ENCODE measurements around the gene KRIT1. TPM values are rescaled to one million over a fixed set of nuclear protein-coding genes. Genes with fewer than 3 reads are reported as not detected.
A peak's percentile ranks its signal among the peaks of the same experiment; 100 is the strongest.

KRIT1 gene
- total RNA-seq, 1 experiment from 2014 or later, result 41.3 TPM

DNA sequence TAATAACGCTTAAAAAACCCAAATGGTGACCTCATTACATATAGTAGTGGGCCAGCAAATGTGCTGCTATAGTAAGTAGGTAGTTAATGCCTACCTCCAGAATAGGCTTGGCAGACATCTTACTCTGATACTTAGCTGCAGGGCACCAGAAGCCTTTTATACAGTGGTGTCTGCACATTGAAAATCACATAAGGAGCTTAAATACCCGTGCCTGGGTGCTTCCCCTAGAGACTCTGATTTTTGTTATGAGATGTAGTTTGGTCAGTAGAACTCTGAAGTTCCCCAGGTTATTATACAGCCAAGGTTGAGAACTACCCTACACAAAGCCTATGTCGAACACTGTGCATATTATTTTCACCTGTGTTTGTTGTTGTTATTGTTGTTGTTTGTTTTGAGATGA lies 47.3 kb upstream of the KRIT1 start:
- peaks cover 6% of the 10 kb centered on the region for H3K9me3 Mint-ChIP-seq (ENCODE audit: unreplicated experiment)
- DNase-seq (ENCODE audit: unreplicated experiment), result no peak
- intact Hi-C loops (cut with micrococcal nuclease), result no loop called here
- no TSS peak for BruUV-seq (replicated peaks)
- no peak overlapping the region for H3K4me3 Mint-ChIP-seq (ENCODE audit: unreplicated experiment)
- POLR2A ChIA-PET, result interaction anchor here (0.7 to 1.3 kb wide), 2 partner anchors 11 to 12 kb away, joined by 3 to 6 read pairs; no protein-coding TSS in a partner anchor
- TF ChIP-seq, protein P1, sequence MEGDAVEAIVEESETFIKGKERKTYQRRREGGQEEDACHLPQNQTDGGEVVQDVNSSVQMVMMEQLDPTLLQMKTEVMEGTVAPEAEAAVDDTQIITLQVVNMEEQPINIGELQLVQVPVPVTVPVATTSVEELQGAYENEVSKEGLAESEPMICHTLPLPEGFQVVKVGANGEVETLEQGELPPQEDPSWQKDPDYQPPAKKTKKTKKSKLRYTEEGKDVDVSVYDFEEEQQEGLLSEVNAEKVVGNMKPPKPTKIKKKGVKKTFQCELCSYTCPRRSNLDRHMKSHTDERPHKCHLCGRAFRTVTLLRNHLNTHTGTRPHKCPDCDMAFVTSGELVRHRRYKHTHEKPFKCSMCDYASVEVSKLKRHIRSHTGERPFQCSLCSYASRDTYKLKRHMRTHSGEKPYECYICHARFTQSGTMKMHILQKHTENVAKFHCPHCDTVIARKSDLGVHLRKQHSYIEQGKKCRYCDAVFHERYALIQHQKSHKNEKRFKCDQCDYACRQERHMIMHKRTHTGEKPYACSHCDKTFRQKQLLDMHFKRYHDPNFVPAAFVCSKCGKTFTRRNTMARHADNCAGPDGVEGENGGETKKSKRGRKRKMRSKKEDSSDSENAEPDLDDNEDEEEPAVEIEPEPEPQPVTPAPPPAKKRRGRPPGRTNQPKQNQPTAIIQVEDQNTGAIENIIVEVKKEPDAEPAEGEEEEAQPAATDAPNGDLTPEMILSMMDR (IDR thresholded peaks at IDR 0.05; ENCODE audit: unreplicated experiment), result no peak
- H3K4me1 Mint-ChIP-seq (ENCODE audit: insufficient read depth, unreplicated experiment), result peaks cover 14% of the 10 kb centered on the region
- peak overlapping the region; percentile 17 for H3K27ac Mint-ChIP-seq (ENCODE audit: low read depth, unreplicated experiment)
- peaks cover 8% of the 10 kb centered on the region for H3K36me3 Mint-ChIP-seq (ENCODE audit: insufficient read depth, unreplicated experiment)
- no peaks in the 10 kb centered on the region for H3K27me3 Mint-ChIP-seq (ENCODE audit: insufficient read depth, unreplicated experiment)
- CTCF ChIA-PET, result interaction anchor here (0.6 to 1.0 kb wide), 3 partner anchors 11 to 154 kb away, joined by 3 read pairs; partner anchors contain the start of gene GATAD1

DNA sequence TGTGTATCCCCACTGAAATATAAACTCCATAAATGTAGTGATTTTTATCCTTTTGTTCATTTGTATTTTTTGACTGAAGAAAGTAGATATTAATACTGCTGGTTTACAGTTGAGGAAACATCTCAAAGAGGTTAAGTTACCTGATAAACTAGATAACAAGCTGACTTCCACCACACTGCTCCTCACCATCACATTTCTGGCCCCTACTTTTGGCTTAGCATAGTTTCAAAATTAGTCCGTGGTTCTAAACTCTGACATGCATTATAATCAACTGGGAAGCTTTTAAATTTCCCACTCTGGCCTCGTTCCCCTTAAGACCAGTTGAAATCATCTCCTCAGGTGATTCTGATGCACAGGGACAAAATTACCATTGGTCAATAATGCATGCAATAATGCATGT lies 43.6 kb upstream of the KRIT1 start:
- ChIA-PET POLR2A (interaction anchor here (0.9 kb wide), 1 partner anchor 9 kb away, joined by 4 read pairs; no protein-coding TSS in a partner anchor), CTCF (interaction anchor here (0.6 to 1.0 kb wide), 3 partner anchors 9 to 440 kb away, joined by 3 to 4 read pairs (median 3); no protein-coding TSS in a partner anchor)
- no peak for DNase-seq (ENCODE audit: unreplicated experiment)
- TF ChIP-seq, protein P1 (IDR thresholded peaks at IDR 0.05; ENCODE audit: unreplicated experiment), result no peak
- no peak overlapping the region for H3K4me3 Mint-ChIP-seq (ENCODE audit: unreplicated experiment)
- peaks cover 6% of the 10 kb centered on the region for H3K9me3 Mint-ChIP-seq (ENCODE audit: unreplicated experiment)
- H3K36me3 Mint-ChIP-seq (ENCODE audit: insufficient read depth, unreplicated experiment), result peaks cover 4% of the 10 kb centered on the region
- H3K27me3 Mint-ChIP-seq (ENCODE audit: insufficient read depth, unreplicated experiment), result no peaks in the 10 kb centered on the region
- no TSS peak for BruUV-seq (replicated peaks)
- H3K4me1 Mint-ChIP-seq (ENCODE audit: insufficient read depth, unreplicated experiment), result peaks cover 14% of the 10 kb centered on the region
- intact Hi-C loops (cut with micrococcal nuclease), result no loop called here
- H3K27ac Mint-ChIP-seq (ENCODE audit: low read depth, unreplicated experiment), result no peak overlapping the region

DNA sequence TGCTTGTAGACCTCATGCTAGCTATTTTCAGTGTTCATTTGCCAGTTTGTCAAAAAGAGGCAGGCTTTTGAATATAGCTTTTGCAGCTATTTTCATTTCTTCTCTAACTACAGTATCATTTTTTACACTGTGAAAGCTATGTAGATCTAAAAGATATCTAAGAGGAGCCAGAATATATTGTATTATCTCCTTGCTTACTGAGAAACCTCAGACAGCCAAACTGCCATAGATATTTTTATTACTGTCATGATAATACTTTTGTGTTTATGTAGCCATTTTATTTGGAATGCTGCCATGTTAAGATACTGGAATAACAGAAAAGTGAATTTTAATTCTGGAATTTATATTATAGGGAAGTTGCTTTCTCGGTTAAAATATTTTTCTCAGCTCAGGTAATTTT lies 37.2 kb upstream of the KRIT1 start:
- CTCF ChIA-PET, result no interaction called here
- DNase-seq (ENCODE audit: unreplicated experiment), result no peak
- peaks cover 11% of the 10 kb centered on the region for H3K36me3 Mint-ChIP-seq (ENCODE audit: insufficient read depth, unreplicated experiment)
- POLR2A ChIA-PET, result interaction anchor here (1.4 kb wide), 1 partner anchor 37 kb away, joined by 6 read pairs; the partner anchor contains the start of genes ANKIB1 and KRIT1
- TF ChIP-seq, protein P1 (IDR thresholded peaks at IDR 0.05; ENCODE audit: unreplicated experiment), result no peak
- H3K4me3 Mint-ChIP-seq (ENCODE audit: unreplicated experiment), result no peak overlapping the region
- no TSS peak for BruUV-seq (replicated peaks)
- no peaks in the 10 kb centered on the region for H3K4me1 Mint-ChIP-seq (ENCODE audit: insufficient read depth, unreplicated experiment)
- intact Hi-C loops (cut with micrococcal nuclease), result no loop called here
- H3K27me3 Mint-ChIP-seq (ENCODE audit: insufficient read depth, unreplicated experiment), result no peaks in the 10 kb centered on the region
- no peak overlapping the region for H3K27ac Mint-ChIP-seq (ENCODE audit: low read depth, unreplicated experiment)
- peaks cover 8% of the 10 kb centered on the region for H3K9me3 Mint-ChIP-seq (ENCODE audit: unreplicated experiment)

DNA sequence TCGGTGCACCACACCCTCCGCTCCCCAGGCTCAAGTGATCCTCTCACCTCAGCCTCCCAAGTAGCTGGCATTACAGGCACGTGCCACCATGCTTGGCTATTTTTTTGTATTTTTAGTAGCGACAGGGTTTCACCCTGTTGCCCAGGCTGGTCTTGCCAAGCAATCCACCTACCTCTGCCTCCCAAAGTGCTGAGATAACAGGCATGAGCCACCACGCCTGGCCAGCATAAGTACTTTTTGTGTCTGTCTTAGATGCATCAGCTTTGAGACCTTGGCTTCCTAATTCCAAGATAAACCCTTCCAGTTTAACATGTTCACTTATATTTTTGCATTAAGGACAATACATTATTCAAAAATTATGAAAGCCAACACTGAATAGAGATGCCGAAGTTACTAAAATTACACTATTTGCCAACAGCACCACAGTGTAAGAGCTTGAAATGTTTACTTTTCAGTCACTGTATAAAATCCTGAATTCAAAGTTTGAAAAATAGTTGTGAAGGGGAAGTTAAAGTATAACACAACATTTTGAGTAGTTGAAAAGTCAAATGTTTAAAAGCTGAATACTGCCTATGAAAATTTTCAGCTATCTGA lies 36.6 kb upstream of the KRIT1 start:
- no peak overlapping the region for H3K4me3 Mint-ChIP-seq (ENCODE audit: unreplicated experiment)
- intact Hi-C loops (cut with micrococcal nuclease), result no loop called here
- POLR2A ChIA-PET, result interaction anchor here (1.4 kb wide), 1 partner anchor 37 kb away, joined by 6 read pairs; the partner anchor contains the start of genes ANKIB1 and KRIT1
- H3K27me3 Mint-ChIP-seq (ENCODE audit: insufficient read depth, unreplicated experiment), result no peaks in the 10 kb centered on the region
- H3K4me1 Mint-ChIP-seq (ENCODE audit: insufficient read depth, unreplicated experiment), result no peaks in the 10 kb centered on the region
- peaks cover 8% of the 10 kb centered on the region for H3K9me3 Mint-ChIP-seq (ENCODE audit: unreplicated experiment)
- no peak for DNase-seq (ENCODE audit: unreplicated experiment)
- TF ChIP-seq, protein P1 (IDR thresholded peaks at IDR 0.05; ENCODE audit: unreplicated experiment), result no peak
- no peak overlapping the region for H3K27ac Mint-ChIP-seq (ENCODE audit: low read depth, unreplicated experiment)
- peaks cover 9% of the 10 kb centered on the region for H3K36me3 Mint-ChIP-seq (ENCODE audit: insufficient read depth, unreplicated experiment)
- no TSS peak for BruUV-seq (replicated peaks)
- CTCF ChIA-PET, result interaction anchor here (0.6 kb wide), 1 partner anchor 10 kb away, joined by 3 read pairs; no protein-coding TSS in a partner anchor

All from MCF 10A (cell line).